Hematopoietic multipotent progenitor cell treated with erythropoietin and hydrocortisone succinate and interleukin-3 and kit ligand, for 6 days (in vitro differentiated cells): ENCODE measurements around the gene STK24.
"Not testable (repeated sequence)": the region's sequence is repeated elsewhere in the genome, so short reads cannot be mapped to it uniquely, and the experiment has no call there.

Experiments used
- DNase-seq: peaks from one replicate; pipeline ENCODE4 v3.0.0-alpha.2; 2015

Gene STK24

GRCh38 chr13:98428256-98428966 is 148.5 kb downstream of the STK24 start:
- no peak for DNase-seq

DNA sequence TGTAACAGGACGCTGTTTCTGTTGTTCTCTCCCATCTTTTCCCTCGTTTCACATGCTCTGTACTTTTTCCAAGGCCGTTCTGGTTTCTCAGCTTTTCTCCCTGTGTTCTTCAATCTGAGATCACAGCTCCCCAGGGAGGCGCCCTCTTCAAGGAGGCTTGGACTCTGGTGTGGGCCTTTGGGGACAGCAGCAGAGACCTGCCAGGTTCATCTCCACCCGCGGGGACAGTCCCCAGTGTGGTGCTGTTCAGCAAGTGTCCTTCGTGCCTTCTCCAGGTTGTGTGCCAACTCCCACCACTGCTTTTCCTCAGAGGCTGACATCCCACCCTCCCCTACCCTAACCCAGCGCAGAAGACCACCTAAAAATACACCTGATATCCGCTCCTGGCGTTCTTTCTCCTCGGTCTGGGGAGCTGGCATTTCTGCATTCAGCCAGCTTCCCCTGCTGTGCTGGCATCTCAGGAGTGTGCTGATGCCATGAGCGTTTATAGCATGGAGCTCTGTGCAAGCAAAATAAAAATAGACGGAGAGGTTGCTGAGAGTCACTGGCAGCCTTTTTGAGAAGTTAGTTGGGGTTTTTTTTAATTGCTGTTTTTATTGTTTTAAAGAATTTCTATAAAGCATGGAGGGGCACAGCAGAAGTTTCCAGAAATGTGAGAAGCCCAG is 149.4 kb downstream of the STK24 start:
- DNase-seq, result no peak

DNA sequence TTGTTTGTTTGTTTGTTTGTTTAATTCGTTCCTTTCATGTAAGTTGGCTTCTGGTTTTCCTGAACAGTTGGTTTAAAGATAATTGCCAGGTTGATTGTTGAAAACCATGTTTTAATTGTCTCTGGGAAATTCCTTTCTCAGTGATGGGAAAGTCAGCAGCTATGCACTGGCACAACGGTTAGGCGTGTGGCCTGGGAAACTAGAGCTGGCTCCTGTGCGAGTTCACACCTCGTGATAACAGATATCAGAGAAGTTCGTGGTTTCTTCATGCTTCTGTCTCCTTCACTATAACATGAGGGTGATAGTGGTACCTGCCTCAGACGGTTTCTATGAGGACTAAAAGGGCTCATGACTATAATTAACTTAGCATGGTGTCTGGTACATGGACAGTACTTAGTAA is 153.5 kb downstream of the STK24 start:
- DNase-seq, result no peak

DNA sequence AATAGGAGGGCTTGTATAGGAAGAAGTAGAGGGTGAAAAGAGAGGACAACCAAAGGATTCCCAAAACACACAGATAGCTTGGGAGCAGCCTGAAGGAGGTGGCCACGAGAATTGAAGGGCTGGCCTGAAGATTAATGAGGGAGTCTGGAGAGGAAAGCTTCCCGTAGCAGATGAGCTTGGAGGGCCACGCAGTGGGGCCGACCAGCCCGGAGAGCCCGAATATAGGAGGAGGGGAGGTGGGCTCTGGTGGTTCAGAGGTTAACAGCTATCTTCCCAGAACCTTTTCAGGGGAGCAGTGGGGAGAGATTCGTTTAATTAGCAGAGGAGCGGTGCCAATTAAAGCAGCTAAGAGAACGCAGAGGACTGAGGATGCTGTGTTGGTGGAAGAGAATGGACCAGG is 154.9 kb downstream of the STK24 start:
- DNase-seq, result no peak

DNA sequence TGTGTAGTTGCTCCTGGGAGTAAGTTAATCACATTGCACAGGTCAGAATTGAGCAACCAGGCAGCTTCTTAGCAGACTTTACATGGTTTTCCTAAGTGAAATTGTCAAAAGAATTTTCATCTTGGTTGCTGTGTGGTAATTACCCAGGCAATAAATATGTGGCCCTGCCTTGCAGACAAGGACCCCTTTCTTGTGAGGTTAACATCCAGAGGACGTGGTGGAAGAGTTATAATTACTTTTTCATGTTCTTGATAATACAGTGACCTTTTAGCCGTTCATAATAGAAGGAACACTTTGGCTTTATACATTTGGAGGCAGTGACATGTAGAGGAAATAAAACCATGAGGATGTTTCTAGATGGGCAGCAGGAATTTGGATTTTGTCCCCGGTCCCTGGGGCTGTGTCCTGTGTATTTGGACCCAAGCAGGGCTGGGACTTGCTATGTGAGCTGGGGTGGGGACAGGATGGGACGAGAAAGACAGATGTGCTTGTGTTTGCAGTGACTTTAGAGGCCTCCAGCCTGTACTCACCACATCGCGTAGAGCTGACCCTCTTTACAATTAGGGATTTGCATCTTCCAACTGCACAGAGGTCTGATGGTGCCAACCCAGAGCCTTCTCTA is 156.2 kb downstream of the STK24 start:
- DNase-seq, result no peak

DNA sequence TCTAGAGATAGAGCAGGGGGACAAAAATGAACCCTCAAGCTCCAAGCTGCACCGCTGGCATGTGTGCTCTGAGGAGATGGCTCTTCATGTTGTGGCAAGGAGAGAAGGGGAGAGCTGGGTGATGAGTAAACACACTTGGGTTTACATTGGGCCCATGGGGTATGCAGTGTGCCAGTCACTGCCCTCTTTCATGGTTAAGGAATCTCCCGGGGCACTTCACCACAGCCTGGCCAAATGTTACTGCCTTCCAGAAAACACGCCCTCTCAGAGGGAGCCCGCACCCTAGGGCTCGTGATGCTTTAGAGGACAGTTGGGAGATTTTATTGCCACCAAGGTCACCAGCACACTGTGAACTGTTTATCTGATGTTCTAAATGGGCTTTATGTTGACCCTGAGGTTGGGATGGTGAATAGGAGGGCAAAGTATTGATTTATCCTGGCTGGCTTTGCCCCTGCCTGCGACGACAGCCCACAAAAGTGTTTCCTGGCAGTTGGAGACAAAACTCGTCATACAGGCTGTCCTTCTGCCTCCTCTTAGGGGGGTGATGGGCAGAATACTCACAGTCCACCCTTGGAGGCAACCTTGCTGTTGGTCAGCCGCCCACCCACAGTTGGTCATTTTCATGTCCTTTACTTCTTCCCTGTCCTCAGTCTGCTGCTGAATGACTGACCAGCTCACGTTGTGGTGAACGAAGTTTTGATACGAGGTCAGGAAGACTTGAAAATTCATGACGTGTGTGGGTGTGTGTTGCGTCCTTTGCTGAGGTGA is 156.9 kb downstream of the STK24 start:
- DNase-seq, result no peak

DNA sequence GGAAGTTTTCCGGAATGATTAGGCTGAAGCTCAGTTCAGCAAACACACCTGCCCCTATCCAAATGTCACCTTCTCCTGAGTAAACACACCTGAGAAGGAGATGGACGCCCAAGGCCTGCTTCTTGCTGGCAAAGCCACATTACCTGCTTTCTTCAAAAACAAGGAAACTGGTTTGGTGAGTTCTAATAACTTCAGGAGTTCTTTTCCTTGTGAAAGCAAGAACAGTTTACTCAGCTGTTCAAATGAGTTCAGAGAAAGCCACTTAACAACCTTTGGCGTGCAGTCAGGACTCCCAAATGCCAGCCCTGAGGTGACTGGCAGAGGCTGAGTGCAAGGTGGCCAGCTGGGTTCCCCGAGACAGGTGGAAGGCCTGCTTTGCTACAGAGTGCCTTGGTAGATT is 160.5 kb downstream of the STK24 start:
- DNase-seq, result no peak

DNA sequence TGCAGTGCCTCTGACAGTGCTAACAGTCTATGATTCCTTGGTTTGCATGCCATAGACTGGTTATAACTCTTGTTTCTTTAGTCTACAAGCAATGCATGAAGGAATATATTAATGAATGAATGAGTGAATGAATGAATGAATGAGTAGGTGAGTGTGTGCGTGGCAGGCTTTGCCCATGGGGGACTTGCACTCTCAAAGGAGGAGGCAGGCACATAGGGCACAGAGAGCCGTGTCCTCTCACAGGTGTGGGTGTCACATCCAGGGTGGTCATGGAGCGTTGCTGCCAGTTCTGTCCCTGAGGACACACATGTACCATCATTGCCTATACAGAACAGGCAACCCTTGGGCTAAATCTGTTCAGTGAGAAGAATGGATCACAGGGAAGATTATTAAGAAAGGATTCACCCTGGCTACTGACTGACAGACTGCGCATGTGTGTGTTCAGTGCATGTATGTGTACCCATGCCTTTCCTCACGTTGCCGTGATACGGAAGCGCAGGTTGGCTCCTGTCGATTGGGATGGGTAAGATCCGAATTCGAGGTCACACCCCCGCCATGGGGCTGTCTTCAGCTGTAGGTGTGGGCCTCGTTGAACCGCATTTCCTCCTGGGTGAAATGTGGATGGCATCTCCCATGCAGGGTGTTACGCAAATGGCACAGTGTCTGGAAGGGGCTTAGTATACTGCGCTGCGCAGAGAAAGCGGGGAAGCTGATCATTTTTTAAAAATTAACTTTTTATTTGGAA is 161.4 kb downstream of the STK24 start:
- no peak for DNase-seq

DNA sequence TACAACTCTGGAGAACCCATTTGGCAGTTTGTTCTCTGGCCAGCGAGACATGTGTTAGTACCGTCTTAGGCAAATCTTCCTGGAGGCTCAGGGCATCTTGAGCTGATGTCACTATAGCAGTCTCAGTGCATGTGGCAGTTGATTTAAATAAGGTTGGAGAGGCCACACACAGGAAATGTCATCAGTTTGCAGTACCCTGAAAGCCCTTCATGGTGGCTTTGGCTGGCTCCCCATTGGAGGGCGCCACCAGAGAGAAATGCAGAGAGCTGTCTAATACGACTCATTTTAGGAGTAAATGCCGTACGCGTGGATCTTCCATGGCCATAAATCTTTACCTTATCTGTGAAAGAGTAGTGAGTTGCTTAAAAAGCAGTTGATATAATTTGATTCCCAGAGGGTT is 163.1 kb downstream of the STK24 start:
- no peak for DNase-seq

GRCh38 chr13:98413278-98413677 is 163.6 kb downstream of the STK24 start:
- not testable (repeated sequence) for DNase-seq

- DNase-seq, result no peak
Measured at GRCh38 chr13:98411617-98412265, 165.2 kb downstream of the STK24 start.

DNA sequence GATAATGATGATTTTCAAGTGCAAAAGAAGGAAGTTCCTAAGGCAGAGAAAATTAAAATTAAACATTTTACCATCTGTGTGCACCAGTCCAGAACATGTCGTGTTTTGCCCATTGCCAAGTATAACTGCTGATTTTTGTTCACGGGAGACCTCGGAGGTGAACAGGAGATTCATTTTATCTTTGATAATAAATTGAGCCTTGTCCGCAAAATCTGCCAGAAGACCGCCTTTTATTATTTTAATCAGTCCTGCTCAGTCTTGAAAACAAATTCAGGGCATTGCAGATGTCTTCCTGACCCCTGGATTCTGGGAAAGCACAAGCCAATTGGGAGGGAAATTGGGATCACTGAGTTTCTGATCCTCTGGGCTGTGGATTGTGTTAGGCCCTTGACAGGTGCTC is 165.9 kb downstream of the STK24 start:
- DNase-seq, result no peak

DNA sequence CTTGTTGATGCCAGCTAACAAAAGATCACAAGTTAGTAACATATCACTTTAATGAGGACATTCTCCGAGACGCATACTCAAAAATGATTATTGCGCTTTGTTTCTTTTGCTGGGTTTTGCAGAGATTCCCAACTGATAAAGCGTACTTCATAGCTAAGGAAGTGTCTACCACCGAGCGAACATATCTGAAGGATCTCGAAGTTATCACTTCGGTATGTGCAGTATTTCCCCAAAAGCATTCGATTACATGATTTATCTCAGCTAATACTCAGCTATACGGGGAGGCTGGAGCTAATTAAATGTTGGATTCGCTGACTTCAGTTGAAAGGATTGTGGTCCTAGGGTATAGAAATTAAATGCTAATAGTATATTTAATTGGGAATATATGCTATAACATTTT is 166.3 kb downstream of the STK24 start:
- no peak for DNase-seq

DNA sequence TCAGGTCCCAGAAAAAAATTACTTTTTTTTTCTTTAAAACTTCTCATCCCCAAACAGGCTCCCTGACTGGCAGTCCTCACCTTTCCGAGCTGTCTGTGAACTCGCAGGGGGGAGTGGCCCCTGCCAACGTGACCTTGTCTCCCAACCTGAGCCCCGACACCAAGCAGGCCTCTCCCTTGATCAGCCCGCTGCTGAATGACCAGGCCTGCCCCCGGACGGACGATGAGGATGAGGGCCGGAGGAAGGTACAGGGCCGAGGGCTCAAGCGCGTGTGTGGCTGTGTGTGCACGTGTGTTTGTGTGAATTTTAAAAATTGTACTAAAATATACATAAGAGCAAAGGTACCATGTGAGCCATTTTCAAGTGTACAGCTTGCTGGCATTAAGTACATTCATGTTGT is 167.6 kb downstream of the STK24 start:
- no peak for DNase-seq

DNA sequence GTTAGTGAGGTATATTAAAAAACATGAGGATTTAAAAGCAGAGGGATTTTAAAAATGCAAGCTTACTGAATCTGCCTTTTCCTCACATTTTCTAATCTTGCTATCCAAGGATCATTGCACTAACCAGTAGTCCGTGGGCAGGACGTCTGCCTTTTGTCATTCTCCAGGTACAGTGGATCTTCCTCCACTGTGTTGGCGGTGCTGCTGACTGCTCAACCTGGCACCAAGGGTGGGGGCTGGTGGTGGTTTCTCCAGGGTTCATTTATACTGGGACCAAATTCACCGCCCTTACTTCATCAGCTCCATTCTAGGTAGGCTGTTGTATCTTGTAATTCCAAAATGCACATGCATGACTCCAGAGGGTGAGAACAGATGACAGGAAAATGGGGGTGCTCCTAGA is 169.3 kb downstream of the STK24 start:
- no peak for DNase-seq

GRCh38 chr13:98406971-98407370 is 169.9 kb downstream of the STK24 start:
- no peak for DNase-seq

GRCh38 chr13:98406427-98406826 is 170.5 kb downstream of the STK24 start:
- DNase-seq, result no peak

- no peak for DNase-seq
Measured at GRCh38 chr13:98405690-98406344, 171.1 kb downstream of the STK24 start.

- peak; percentile 5 for DNase-seq
Measured at GRCh38 chr13:98405107-98405571, 171.8 kb downstream of the STK24 start.

DNA sequence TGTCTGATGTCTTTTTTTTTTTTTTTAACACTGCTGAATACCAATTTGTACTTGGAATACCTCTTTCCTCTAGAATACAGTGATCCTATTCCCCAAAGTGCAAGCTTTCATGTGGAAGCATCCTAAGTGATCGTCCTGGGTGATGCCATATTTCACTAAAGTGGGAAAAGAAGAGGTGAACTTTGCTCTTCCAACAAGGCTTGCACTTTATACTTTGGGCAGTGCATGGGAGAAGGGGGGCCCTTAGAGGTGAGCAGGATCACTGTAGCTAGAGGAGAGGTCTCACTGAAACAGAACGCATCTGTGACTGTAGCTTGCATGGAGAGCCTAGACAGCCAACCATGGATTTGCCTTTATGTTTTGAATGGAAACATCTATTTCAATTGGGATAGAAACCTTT is 173.8 kb downstream of the STK24 start:
- DNase-seq, result no peak

DNA sequence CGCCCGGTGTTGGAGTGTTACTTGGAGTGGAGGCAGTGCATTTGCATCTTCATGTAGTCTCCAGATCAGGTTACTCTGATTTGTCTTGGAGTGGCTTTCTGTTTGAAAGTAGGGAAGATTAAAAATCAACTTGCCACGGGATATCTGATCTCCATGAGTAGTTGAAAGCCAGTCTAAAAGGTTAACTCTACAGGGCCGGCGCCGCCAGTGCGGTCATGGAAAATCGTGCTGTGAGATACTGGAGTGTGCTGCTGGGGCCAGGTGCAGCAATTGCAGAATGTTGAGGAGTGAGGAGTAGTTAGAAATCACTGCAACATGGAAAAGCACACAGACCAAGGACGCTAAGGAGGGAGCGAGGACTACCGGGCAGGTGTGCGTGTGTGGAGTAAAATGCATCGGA is 175.0 kb downstream of the STK24 start:
- DNase-seq, result no peak

DNA sequence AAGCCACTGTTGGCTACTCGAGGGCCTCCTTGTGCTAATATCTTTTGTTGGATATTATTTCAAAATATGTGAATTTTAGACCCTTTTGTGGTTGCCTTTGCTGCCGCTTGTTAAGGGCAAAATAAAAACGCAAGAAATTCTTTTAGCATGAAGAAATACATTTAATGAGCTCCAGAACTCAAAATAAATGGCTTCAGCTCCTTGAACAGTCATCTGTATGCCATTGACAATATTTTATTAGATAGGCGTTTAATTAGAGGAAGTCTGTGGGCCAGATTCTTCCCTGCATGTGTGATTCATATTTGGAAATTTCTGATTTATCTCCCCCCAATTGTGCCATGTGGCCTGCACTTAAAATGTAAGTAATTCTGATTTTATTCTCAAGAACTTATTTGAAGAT is 177.2 kb downstream of the STK24 start:
- no peak for DNase-seq
